Ovary (tissue), 9 donors: ENCODE data around the gene STX16. TPM values are rescaled to one million over a fixed set of nuclear protein-coding genes. Genes with fewer than 3 reads are reported as not detected.

Experiments used
- DNase-seq, 5 donors: peaks; one replicate each; pipeline ENCODE4 v3.0.0-alpha.2; 2019 to 2020
- H3K27ac ChIP-seq, 2 donors: fragments of 200-600 bp; one replicate each; pipeline versions ENCODE4 v1.5.1 to v1.8.0; 2019 to 2022
- H3K27me3 ChIP-seq: fragments of 200-600 bp; one replicate; pipeline ENCODE4 v1.8.0; 2022
- H3K36me3 ChIP-seq: fragments of 200-600 bp; sonication (generic); one replicate; pipeline ENCODE4 v1.5.1; 2019
- H3K4me1 ChIP-seq: one replicate; pipeline ENCODE4 v1.8.1; 2013; ENCODE audit warnings: mild to moderate bottlenecking, moderate library complexity; ENCODE audit not compliant: insufficient read depth
- H3K4me3 ChIP-seq: fragments of 200-600 bp; sonication (generic); one replicate; pipeline ENCODE4 v1.5.1; 2017
- H3K9me3 ChIP-seq, 2 donors: fragments of 200-600 bp in 1 of 2; sonication (generic) in 1 of 2; one replicate each; pipeline versions ENCODE4 v1.5.1 to v1.8.1; 2013 to 2019; ENCODE audit warnings: mild to moderate bottlenecking in 1 of 2, moderate library complexity in 1 of 2
- CTCF ChIP-seq, 3 donors: fragments of 450-650 bp in 2 of 3; fragments of 200-600 bp in 1 of 3; IDR thresholded peaks; one replicate each; pipeline versions ENCODE4 v1.5.1 to v1.8.0; 2016 to 2022; ENCODE audit warnings: antibody characterized with exemption in 3 of 3, mild to moderate bottlenecking in 1 of 3
- EP300 ChIP-seq: sonication (generic); formaldehyde crosslinking; IDR thresholded peaks from one replicate; pipeline ENCODE4 v1.6.1; 2017; ENCODE audit warnings: antibody characterized with exemption
- POLR2A ChIP-seq: fragments of 450-650 bp; IDR thresholded peaks from one replicate; pipeline ENCODE4 v1.6.1; 2017; ENCODE audit warnings: antibody characterized with exemption, mild to moderate bottlenecking, moderate library complexity
- WGBS, 3 donors: extraction: QIAGEN DNeasy Blood & Tissue Kit in 1 of 3; methylation state at CpG; one replicate each; pipeline versions ENCODE4 v1.1.5 to v1.1.7; 2013 to 2017; 5-methylcytosine and 5-hydroxymethylcytosine counted together
- intact Hi-C, 4 donors: fragments of 100-400 bp; cut with DNase I; formaldehyde crosslinking; loops; one replicate each; pipeline versions ENCODE4 v1.11.0 to v1.15.1; 2022 to 2023
- polyA plus RNA-seq, 2 donors: library from polyadenylated mRNA; stranded (reverse); fragments of 200-250 nt in 1 of 2; fragments of 350-450 nt in 1 of 2; fragmentation: Illumina TruSeq in 1 of 2; extraction: RNeasy Lipid Tissue Mini Kit (QIAGEN cat#74804) in 1 of 2; gene quantifications; one replicate each; pipeline ENCODE4 v1.2.3, GENCODE V29; 2013 to 2014
- total RNA-seq, 7 donors: library from RNA; depleted of rRNA in 2 of 7; stranded (reverse); fragments of >200 nt in 2 of 7; fragmentation: NEBNext Ultra II Directional in 3 of 7; extraction: Animal tissue kit (Norgen Biotek cat#: 25700) in 3 of 7; gene quantifications; one replicate each; pipeline versions ENCODE4 v1.1.0 to v1.2.4, GENCODE V29; 2016 to 2023
- donor health status: DM: no; HTN: no; CAD: no; lungs with moderate emphysema.
- donor health status: DM: no; HTN: no; CAD: no.
- donor health status: Bipolar disorder and iron deficiency.
- donor health status: DM: yes; HTN: yes; CAD: no.
- donor health status: DM: no; HTN: no; CAD: no.
- donor health status: DM: yes; HTN: yes; CAD: no.

STX16 gene
- total and polyA plus RNA-seq, 9 donors = 31.9 to 55.8 (median 46.5) TPM

GRCh38 chr20:58636983-58637421, 14.1 kb upstream of the STX16 start:
- 74 to 79% (median 76%) methylated on average over 8 of the region's 8 CpGs for WGBS, 3 donors
- no peak for DNase-seq
- no peak overlapping the region for H3K27ac ChIP-seq

GRCh38 chr20:58637466-58638213, 13.4 kb upstream of the STX16 start:
- TF ChIP-seq POLR2A = no peak
- no peak for TF ChIP-seq EP300
- TF ChIP-seq CTCF (IDR thresholded peaks at IDR 0.05) = no peak
- no peaks in the 10 kb centered on the region for H3K9me3 ChIP-seq
- no peak overlapping the region for H3K27ac ChIP-seq
- intact Hi-C loops = no loop called here
- no peak for DNase-seq
- WGBS, 3 donors = 89 to 92% (median 92%) methylated on average over 24 of the region's 24 CpGs
- H3K27me3 ChIP-seq = no peaks in the 10 kb centered on the region
- H3K4me3 ChIP-seq = no peak overlapping the region
- no peaks in the 10 kb centered on the region for H3K36me3 ChIP-seq
- peaks cover 11% of the 10 kb centered on the region for H3K4me1 ChIP-seq

More at GRCh38 chr20:58636983-58637421, 14.1 kb upstream of the STX16 start:
- intact Hi-C loops = no loop called here
- Histone ChIP-seq H3K4me3 (no peak overlapping the region), H3K9me3 (no peaks in the 10 kb centered on the region), H3K4me1 (peaks cover 11% of the 10 kb centered on the region), H3K27me3 (no peaks in the 10 kb centered on the region), H3K36me3 (no peaks in the 10 kb centered on the region)
- TF ChIP-seq EP300 (no peak), CTCF (IDR thresholded peaks at IDR 0.05) (no peak), POLR2A (no peak)

GRCh38 chr20:58638467-58639181, 12.5 kb upstream of the STX16 start:
- Histone ChIP-seq H3K4me3 (no peak overlapping the region), H3K27me3 (no peaks in the 10 kb centered on the region), H3K9me3 (no peaks in the 10 kb centered on the region), H3K27ac (no peak overlapping the region), H3K4me1 (peaks cover 11% of the 10 kb centered on the region), H3K36me3 (no peaks in the 10 kb centered on the region)
- 73 to 83% (median 77%) methylated on average over 7 of the region's 7 CpGs for WGBS, 3 donors
- no peak for DNase-seq
- no peak for TF ChIP-seq POLR2A
- no peak for TF ChIP-seq EP300
- no peak for TF ChIP-seq CTCF (IDR thresholded peaks at IDR 0.05)
- intact Hi-C loops = no loop called here

- 75 to 78% (median 76%) methylated on average over 19 of the region's 19 CpGs for WGBS, 3 donors
- DNase-seq = peak in 1 of 5 donors; percentile 2
- intact Hi-C loops = no loop called here
Observed at GRCh38 chr20:58639182-58640146, 11.6 kb upstream of the STX16 start.

More at GRCh38 chr20:58639182-58640146, 11.6 kb upstream of the STX16 start:
- Histone ChIP-seq H3K4me3 (no peak overlapping the region), H3K36me3 (no peaks in the 10 kb centered on the region), H3K4me1 (peaks cover 5% of the 10 kb centered on the region), H3K9me3 (no peaks in the 10 kb centered on the region), H3K27me3 (no peaks in the 10 kb centered on the region), H3K27ac (no peak overlapping the region)
- TF ChIP-seq POLR2A = no peak
- no peak for TF ChIP-seq CTCF (IDR thresholded peaks at IDR 0.05)
- no peak for TF ChIP-seq EP300
